ENCODE measurements around the gene PLXNA1.

- TF ChIP-seq EZH2 (IDR thresholded peaks at IDR 0.05; ENCODE audit: low read depth, unreplicated experiment) (no peak), CTCF (conservative IDR thresholded peaks at IDR 0.05; ENCODE audit: low read depth in 2 of 2) (no peak), NANOG (IDR thresholded peaks at IDR 0.05; ENCODE audit: borderline replicate concordance) (no peak), REST (IDR thresholded peaks at IDR 0.05; ENCODE audit: unreplicated experiment) (no peak), CREB1 (CRISPR knock-in tag; IDR thresholded peaks at IDR 0.05; ENCODE audit: low read depth) (no peak), EZH2phosphoT487 (IDR thresholded peaks at IDR 0.05; ENCODE audit: unreplicated experiment) (no peak), POLR2AphosphoS5 (IDR thresholded peaks at IDR 0.05; ENCODE audit: low read depth) (no peak), ZNF331 (CRISPR knock-in tag; IDR thresholded peaks at IDR 0.05; ENCODE audit: low read depth) (no peak), JUNB (IDR thresholded peaks at IDR 0.05; ENCODE audit: unreplicated experiment) (no peak), ZNF114 (CRISPR knock-in tag; IDR thresholded peaks at IDR 0.05) (no peak)
Observed at GRCh38 chr3:126964261-126964660, 18.7 kb upstream of the PLXNA1 start.

Measured in GM23338 (cell line).